Spleen (tissue), 11 donors: ENCODE measurements around the gene SNRPB2. TPM values are rescaled to one million over a fixed set of nuclear protein-coding genes. Genes with fewer than 3 reads are reported as not detected.
A peak's percentile ranks its signal among the peaks of the same experiment; 100 is the strongest.

Experiments
- DNase-seq: peaks from one replicate; pipeline ENCODE4 v3.0.0-alpha.2; 2020
- H3K27ac ChIP-seq, 8 donors: fragments of 200-600 bp; sonication (generic) in 7 of 8; 1 replicate in 4 of 8; 2 replicates in 4 of 8; pipeline versions ENCODE4 v1.5.0 to v1.8.0; 2016 to 2021; ENCODE audit warnings: inconsistent platforms in 4 of 8, mild to moderate bottlenecking in 4 of 8, moderate library complexity in 1 of 8
- H3K27me3 ChIP-seq, 7 donors: fragments of 200-600 bp; sonication (generic) in 6 of 7; replicated peaks in 1 of 7; 1 replicate in 4 of 7; 2 replicates in 3 of 7; pipeline versions ENCODE4 v1.5.0 to v1.8.0; 2016 to 2021; ENCODE audit warnings: inconsistent platforms in 3 of 7, mild to moderate bottlenecking in 1 of 7
- H3K36me3 ChIP-seq, 6 donors: fragments of 200-600 bp; sonication (generic) in 5 of 6; 1 replicate in 4 of 6; 2 replicates in 2 of 6; pipeline versions ENCODE4 v1.5.0 to v1.8.0; 2016 to 2021; ENCODE audit warnings: inconsistent platforms in 2 of 6
- H3K4me1 ChIP-seq, 6 donors: fragments of 200-600 bp; sonication (generic) in 5 of 6; 1 replicate in 3 of 6; 2 replicates in 3 of 6; pipeline versions ENCODE4 v1.5.0 to v1.8.0; 2016 to 2021; ENCODE audit warnings: inconsistent platforms in 3 of 6
- H3K4me3 ChIP-seq, 8 donors: fragments of 200-600 bp; sonication (generic) in 7 of 8; 1 replicate in 4 of 8; 2 replicates in 4 of 8; pipeline versions ENCODE4 v1.5.0 to v1.8.0; 2016 to 2021; ENCODE audit warnings: inconsistent platforms in 4 of 8, mild to moderate bottlenecking in 4 of 8, moderate library complexity in 2 of 8
- H3K9me3 ChIP-seq, 8 donors: fragments of 200-600 bp; sonication (generic) in 7 of 8; 1 replicate in 4 of 8; 2 replicates in 4 of 8; pipeline versions ENCODE4 v1.5.0 to v1.8.0; 2016 to 2021; ENCODE audit warnings: inconsistent platforms in 4 of 8
- CTCF ChIP-seq, 11 experiments: fragments of 200-600 bp in 7 of 11; fragments of 450-650 bp in 4 of 11; sonication (generic) in 4 of 11; IDR thresholded peaks in 8 of 11; conservative IDR thresholded peaks in 3 of 11; 1 replicate in 7 of 11; 2 replicates in 4 of 11; pipeline versions ENCODE4 v1.4.0 to v1.8.0; 2016 to 2021; ENCODE audit warnings: antibody characterized with exemption in 11 of 11, inconsistent platforms in 4 of 11, mild to moderate bottlenecking in 1 of 11
- POLR2A ChIP-seq, 3 donors: fragments of 450-650 bp; IDR thresholded peaks; one replicate each; pipeline ENCODE4 v1.5.1; 2017; ENCODE audit warnings: antibody characterized with exemption in 3 of 3, mild to moderate bottlenecking in 1 of 3
- POLR2AphosphoS5 ChIP-seq, 3 donors: sonication (generic); formaldehyde crosslinking; IDR thresholded peaks; one replicate each; pipeline ENCODE4 v1.5.1; 2017; ENCODE audit warnings: antibody characterized with exemption in 3 of 3
- WGBS, 5 donors: extraction: QIAGEN DNeasy Blood & Tissue Kit in 3 of 5; methylation state at CpG; one replicate each; pipeline versions ENCODE4 v1.1.5 to v1.1.7; 2013 to 2018; 5-methylcytosine and 5-hydroxymethylcytosine counted together
- intact Hi-C: fragments of 100-400 bp; cut with DNase I; formaldehyde crosslinking; loops from one replicate; pipeline ENCODE4 v1.15.0; 2023; ENCODE audit warnings: low total_unique reads
- polyA plus RNA-seq, 3 donors: library from polyadenylated mRNA; stranded (reverse); fragments of 200-250 nt; gene quantifications; one replicate each; pipeline ENCODE4 v1.2.1, GENCODE V29; 2013
- total RNA-seq, 7 donors: library from RNA; depleted of rRNA in 3 of 7; stranded (reverse); fragments of >200 nt in 3 of 7; fragmentation: NEBNext Ultra II Directional in 4 of 7; extraction: Animal tissue kit (Norgen Biotek cat#: 25700) in 4 of 7; gene quantifications; one replicate each; pipeline versions ENCODE4 v1.1.0 to v1.2.1, GENCODE V29; 2016 to 2021
- donor health status: healthy with polysubstance abuse.
- donor health status: DM: no; HTN: no; CAD: no; lungs with moderate emphysema.
- donor health status: DM: no; HTN: no; CAD: no.
- donor health status: Bipolar disorder and iron deficiency.
- donor health status: healthy.
- donor health status: DM: no; HTN: no; CAD: no.
- donor health status: DM: yes; HTN: yes; CAD: no.

Gene SNRPB2
- total and polyA plus RNA-seq, 10 donors: 20.3 to 68.8 (median 40.9) TPM

DNA sequence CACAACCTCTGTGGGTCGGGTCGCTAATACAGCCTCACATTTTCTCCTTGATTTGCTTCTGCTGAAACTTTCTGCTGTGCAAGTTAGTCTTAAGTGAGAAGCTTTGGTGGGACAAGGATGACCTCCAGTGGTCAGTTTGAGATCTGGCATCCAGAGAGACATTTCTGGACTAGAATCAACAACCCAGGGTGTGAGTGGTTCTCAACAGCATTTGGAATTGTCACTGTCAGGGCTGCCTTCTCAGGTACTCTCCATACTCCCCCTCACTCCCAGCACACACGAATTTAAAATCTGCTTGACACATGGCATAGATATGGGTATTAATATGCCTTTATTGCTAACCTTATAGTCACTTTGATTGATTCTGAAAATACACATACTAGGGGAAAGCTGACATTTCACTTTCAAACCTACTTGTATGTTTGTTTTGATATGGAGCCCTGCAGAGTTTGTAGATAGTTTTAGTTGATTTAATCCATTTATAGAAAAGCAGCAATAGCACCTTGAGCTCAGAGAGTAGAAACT is 31.5 kb downstream of the SNRPB2 start:
- TF ChIP-seq POLR2AphosphoS5 (IDR thresholded peaks at IDR 0.05) (no peak), CTCF (IDR thresholded peaks at IDR 0.05 in 8 of 11, conservative IDR thresholded peaks at IDR 0.05 in 3 of 11) (peak; percentile 49 to 78 (median 65))
- H3K9me3 ChIP-seq: no peaks in the 10 kb centered on the region
- peaks cover 0 to 32% (median 0%) of the 10 kb centered on the region in 7 donors for H3K27me3 ChIP-seq
- H3K4me1 ChIP-seq: peaks cover 0 to 6% (median 0%) of the 10 kb centered on the region in 6 donors
- H3K27ac ChIP-seq: no peak overlapping the region
- intact Hi-C loops: no loop called here
- DNase-seq: no peak
- no peak overlapping the region for H3K4me3 ChIP-seq
- WGBS, 5 donors: 0 to 4% (median 3%) methylated on average over 3 of the region's 3 CpGs
- no peaks in the 10 kb centered on the region for H3K36me3 ChIP-seq

DNA sequence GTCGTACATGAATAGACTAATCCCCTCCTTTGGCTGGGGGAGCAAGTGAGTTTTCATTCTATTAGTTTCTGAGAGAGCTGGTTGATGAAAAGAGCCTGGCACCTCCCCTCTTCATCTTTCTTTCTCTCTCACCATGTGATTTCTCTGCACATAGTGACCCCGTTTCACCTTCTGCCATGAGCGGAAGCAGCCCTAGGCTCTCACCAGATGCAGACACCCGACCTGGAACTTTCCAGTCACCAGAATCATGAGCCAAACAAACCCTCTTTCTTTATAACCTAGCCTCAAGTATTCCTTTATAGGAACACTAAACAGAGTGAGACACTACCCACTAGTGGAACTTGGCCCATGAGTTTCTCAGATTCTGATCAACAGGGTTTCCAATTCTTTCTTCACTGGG is 34.7 kb downstream of the SNRPB2 start:
- peaks cover 0 to 6% (median 0%) of the 10 kb centered on the region in 6 donors for H3K4me1 ChIP-seq
- H3K4me3 ChIP-seq: no peak overlapping the region
- no peaks in the 10 kb centered on the region for H3K9me3 ChIP-seq
- DNase-seq: no peak
- peaks cover 0 to 47% (median 0%) of the 10 kb centered on the region in 7 donors for H3K27me3 ChIP-seq
- TF ChIP-seq POLR2A (IDR thresholded peaks at IDR 0.05) (no peak), CTCF (IDR thresholded peaks at IDR 0.05 in 8 of 11, conservative IDR thresholded peaks at IDR 0.05 in 3 of 11) (no peak), POLR2AphosphoS5 (IDR thresholded peaks at IDR 0.05) (no peak)
- intact Hi-C loops: no loop called here
- H3K36me3 ChIP-seq: no peaks in the 10 kb centered on the region
- no peak overlapping the region for H3K27ac ChIP-seq
- WGBS, 5 donors: 33 to 59% (median 52%) methylated on average over 4 of the region's 4 CpGs

- H3K4me3 ChIP-seq: no peak overlapping the region
- no peaks in the 10 kb centered on the region for H3K4me1 ChIP-seq
- TF ChIP-seq POLR2A (IDR thresholded peaks at IDR 0.05) (no peak), POLR2AphosphoS5 (IDR thresholded peaks at IDR 0.05) (no peak), CTCF (IDR thresholded peaks at IDR 0.05 in 8 of 11, conservative IDR thresholded peaks at IDR 0.05 in 3 of 11) (no peak)
- peaks cover 0 to 12% (median 6%) of the 10 kb centered on the region in 8 donors for H3K9me3 ChIP-seq
- peaks cover 0 to 16% (median 0%) of the 10 kb centered on the region in 7 donors for H3K27me3 ChIP-seq
- no peak overlapping the region for H3K27ac ChIP-seq
- intact Hi-C loops: no loop called here
- no peaks in the 10 kb centered on the region for H3K36me3 ChIP-seq
- no peak for DNase-seq
Observed at GRCh38 chr20:16771213-16771612, 41.4 kb downstream of the SNRPB2 start.

GRCh38 chr20:16775961-16776360 is 46.1 kb downstream of the SNRPB2 start:
- TF ChIP-seq POLR2A (IDR thresholded peaks at IDR 0.05): no peak
- TF ChIP-seq POLR2AphosphoS5 (IDR thresholded peaks at IDR 0.05): no peak
- no peak for TF ChIP-seq CTCF (IDR thresholded peaks at IDR 0.05 in 8 of 11, conservative IDR thresholded peaks at IDR 0.05 in 3 of 11)
- H3K36me3 ChIP-seq: no peaks in the 10 kb centered on the region
- DNase-seq: no peak
- no peaks in the 10 kb centered on the region for H3K4me1 ChIP-seq
- intact Hi-C loops: no loop called here
- peaks cover 0 to 6% (median 0%) of the 10 kb centered on the region in 7 donors for H3K27me3 ChIP-seq
- no peak overlapping the region for H3K27ac ChIP-seq
- H3K9me3 ChIP-seq: peaks cover 0 to 12% (median 6%) of the 10 kb centered on the region in 8 donors
- 68 to 90% (median 74%) methylated on average over 1 of the region's 1 CpG for WGBS, 5 donors
- H3K4me3 ChIP-seq: no peak overlapping the region
